Erythroblast (primary cell): ENCODE data around the gene PIAS1.

Experiments used
- DNase-seq, 2 experiments: peaks; one replicate each; lab custom pipeline; 2025; lab: John Stamatoyannopoulos, UW
- GATA1 ChIP-seq: IDR thresholded peaks from 2 replicates; pipeline ENCODE4 v1.6.1; 2011; ENCODE audit warnings: low read depth, mild to moderate bottlenecking, control low read depth, low read length, moderate library complexity
- POLR2A ChIP-seq: IDR thresholded peaks from 2 replicates; pipeline ENCODE4 v1.6.1; 2011; ENCODE audit warnings: mild to moderate bottlenecking, low read length

Gene PIAS1

DNA sequence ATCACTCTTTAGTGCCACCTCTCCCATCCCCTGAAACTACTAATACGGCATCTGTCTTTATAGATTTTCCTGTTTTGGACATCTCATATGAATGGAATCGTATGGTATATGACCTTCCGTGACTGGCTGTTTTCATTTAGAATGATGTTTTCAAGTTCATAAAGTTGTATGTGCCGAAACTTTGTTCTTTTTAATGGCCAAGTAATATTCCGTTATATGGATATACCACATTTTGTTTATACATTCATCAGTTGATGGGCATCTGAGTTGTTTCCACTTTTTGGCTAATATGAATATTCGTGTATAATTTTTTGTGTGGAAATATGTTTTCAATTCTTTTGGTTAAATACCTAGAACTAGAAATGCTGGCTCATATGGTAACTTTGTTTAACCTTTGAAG lies 49.5 kb downstream of the PIAS1 start:
- no peak for DNase-seq
- TF ChIP-seq GATA1: no peak
- no peak for TF ChIP-seq POLR2A

DNA sequence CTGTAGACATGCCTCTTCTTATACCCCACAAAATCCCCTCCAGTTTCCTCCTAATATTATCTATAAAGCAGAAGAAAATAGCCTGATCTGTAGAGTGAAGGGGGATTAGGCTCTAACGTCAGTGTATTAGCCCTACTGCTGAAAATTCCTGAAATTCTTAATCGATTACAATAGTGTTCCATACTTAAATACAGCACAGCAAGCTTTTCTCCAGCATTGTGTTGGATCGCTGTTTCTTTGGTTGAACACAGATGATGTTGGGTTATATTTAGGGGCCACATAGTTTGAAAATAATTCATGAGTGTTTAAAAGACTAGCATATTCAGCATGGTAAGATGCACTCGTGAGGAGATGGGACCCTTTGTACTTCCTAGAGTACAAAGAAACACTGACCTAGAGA lies 52.5 kb downstream of the PIAS1 start:
- no peak for DNase-seq
- TF ChIP-seq POLR2A (no peak), GATA1 (no peak)

DNA sequence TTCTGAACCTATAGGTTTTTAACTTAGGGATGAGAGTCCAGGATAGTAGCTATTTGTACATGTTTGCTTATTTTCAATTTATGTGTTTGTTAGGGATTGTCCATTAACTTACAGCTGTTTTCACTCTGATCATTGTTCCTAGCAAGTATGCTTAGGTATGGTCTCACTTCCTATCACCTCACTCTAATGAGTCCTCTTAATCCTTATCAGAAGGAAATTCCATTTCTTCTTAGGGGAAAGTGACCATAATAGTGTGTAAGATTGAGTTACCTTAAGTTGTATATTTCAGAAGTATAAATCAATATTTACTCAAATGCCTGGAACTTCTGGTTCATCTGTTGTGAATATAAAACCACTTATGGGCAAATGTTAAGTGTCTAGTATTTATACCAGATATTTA lies 53.0 kb downstream of the PIAS1 start:
- DNase-seq: no peak
- TF ChIP-seq POLR2A (no peak), GATA1 (no peak)

DNA sequence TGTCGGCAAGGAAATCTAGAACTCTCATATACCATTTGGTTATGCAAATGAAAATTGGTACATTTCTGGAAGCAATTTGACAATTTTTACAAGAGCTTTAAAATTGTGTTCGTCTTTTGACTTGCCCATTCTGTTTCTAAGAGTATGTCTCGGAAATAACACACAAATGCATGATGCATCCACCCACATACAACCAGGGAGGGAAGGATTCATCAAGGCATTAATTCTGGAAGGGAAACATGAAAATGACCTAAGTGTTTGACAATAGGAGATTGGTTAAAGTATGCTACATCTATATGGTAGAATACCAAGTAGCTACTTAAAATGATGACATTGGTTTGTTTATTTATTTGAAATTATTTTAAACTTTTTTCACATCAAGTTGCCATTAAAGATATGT lies 58.6 kb downstream of the PIAS1 start:
- TF ChIP-seq POLR2A (no peak), GATA1 (no peak)
- no peak for DNase-seq

DNA sequence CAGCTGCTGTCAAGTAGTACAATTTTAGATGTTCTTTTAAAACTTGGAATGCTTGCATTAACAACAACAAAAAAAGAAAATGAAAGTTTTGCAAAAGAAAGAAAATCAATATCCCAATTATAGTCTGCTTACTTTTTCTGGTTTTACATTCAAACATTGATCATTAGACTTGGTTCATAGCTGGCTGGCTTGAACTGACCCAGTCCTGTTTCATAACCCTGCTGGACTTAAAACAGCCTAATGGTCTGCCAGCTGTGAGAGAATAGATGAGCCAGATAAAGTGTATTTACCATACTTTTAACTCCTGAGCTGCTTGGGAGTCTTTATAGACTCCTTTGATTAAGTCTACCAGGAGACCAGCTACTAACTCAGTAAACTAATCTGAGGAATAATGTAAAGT lies 59.2 kb downstream of the PIAS1 start:
- no peak for TF ChIP-seq GATA1
- TF ChIP-seq POLR2A: no peak
- peak; percentile 35 for DNase-seq

DNA sequence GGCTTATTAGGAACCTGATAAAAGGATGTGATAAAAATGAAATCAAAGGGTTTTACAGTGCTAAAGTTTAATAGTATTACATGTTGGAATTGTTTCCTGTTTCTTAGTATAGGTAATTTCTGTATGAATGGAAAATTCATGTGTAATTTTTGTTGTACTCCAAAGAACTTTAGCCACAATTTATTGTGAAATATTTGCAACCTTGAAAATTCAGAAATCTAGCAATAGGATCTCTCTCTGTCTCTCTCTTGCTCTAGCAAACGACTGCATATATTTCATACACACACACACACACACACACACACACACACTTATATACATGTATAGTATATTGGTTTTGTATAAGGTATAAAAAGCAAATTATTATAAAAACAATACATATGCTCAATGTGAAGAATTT lies 59.6 kb downstream of the PIAS1 start:
- peak in 1 of 2 experiments; percentile 32 for DNase-seq
- no peak for TF ChIP-seq POLR2A
- TF ChIP-seq GATA1: no peak

DNA sequence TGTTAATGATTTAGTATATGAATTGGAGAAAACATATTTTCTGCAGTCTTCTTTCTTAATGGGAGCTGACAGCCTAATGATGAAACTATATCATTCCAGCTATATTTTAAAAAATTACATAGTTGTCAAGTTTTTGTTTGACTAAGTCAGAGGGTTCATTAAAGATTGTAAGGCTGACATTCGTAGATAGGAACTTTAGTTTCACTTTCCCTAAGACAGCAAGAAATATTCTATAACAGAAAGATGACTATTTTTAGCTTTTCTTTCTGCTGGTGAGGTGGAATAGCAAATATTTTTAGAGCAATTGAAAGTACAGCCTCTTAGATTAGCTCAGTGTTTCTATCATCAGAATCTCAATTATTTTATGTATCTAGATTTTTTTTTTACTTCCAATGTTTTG lies 60.2 kb downstream of the PIAS1 start:
- DNase-seq: peak; percentile 46 to 59
- TF ChIP-seq GATA1 (no peak), POLR2A (no peak)

DNA sequence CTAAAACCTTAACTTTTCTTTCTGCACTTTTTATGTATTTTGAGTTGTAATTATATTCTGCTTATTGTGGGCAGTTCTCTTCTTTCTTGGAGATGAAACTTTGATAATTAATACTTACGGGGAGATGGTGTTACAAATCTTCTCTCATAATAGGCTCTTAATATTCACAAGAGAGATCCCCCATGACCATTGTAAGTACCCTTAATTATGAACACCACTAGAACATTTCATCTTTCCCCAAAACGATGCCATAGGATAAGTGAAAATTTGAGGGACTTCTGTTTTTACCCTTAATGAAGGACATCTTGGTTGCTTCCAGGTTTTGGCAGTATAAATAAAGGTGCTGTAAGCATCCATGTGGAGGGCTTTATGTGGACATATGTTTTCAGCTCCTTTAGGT lies 60.7 kb downstream of the PIAS1 start:
- TF ChIP-seq GATA1 (no peak), POLR2A (no peak)
- DNase-seq: peak; percentile 8 to 53

DNA sequence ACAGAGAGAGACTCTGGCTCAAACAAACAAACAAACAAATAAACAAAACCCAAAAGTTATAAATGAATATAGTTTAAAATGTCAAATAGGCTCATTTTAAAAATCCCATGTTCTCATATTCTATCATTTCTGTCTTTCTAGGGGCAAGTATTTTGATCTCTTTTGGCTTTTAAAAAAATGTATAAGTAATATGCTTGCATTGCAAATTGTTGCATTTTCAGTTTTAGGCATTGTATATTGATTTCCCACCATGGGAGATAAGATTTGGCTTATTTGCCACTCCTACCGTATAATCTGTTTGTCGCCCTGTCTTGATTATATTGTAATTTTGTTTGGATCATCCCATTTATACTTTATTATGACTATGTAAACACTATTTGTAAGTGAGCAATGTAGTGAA lies 70.6 kb downstream of the PIAS1 start:
- TF ChIP-seq POLR2A: no peak
- TF ChIP-seq GATA1: no peak
- DNase-seq: no peak

DNA sequence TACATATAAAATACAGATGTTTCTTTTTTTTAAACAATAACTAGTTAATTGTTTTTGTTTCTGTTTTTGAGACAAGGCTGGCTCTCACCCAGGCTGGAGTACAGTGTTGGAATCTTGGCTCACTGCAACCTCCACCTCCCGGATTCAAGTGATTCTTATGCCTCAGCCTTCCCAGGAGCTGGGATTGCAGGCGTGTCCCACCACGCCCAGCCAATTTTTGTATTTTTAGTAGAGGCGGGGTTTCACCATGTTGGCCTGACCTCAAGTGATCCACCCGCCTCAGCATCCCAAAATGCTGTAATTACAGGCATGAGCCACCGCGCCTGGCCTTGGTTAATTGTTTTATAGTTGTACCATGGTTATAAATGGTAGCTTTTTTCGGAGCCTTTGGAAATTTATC lies 72.3 kb downstream of the PIAS1 start:
- DNase-seq: no peak
- no peak for TF ChIP-seq POLR2A
- TF ChIP-seq GATA1: no peak

DNA sequence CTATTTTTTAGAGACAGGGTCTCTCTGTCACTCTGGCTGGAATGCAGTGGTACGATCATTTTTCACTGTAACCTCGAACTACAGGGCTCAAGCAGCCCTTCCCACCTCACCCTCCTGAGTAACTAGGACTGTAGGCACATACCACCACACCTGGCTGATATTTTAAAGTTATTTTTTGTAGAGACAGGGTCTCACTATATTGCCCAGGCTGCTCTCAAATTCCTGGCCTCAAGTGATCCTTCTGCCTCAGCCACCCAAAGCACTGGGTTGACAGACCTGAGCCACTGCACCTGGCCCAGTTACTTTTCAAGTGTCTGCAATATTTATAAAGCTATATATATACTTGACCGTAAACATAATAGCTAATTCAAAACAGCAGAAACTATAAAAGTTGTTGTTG lies 75.0 kb downstream of the PIAS1 start:
- no peak for DNase-seq
- no peak for TF ChIP-seq GATA1
- no peak for TF ChIP-seq POLR2A

DNA sequence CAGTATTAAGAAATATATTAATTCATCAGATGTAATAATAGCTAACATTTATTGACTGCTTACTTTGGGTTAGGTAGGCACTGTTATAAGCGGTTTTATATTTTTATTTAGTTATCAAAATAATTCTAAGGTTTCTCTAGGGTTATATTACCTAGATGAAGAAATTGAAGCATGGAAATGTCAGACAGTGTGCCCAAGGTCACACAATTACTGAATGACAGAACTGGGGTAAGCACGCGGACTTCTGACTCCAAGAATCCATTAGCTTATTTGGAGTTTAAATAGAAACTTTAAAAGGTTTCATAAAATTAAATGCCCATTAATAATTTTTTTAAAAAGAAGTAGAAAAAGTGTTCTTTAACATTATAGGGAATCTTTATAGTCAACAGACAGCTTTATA lies 76.7 kb downstream of the PIAS1 start:
- TF ChIP-seq GATA1 (no peak), POLR2A (no peak)
- no peak for DNase-seq

DNA sequence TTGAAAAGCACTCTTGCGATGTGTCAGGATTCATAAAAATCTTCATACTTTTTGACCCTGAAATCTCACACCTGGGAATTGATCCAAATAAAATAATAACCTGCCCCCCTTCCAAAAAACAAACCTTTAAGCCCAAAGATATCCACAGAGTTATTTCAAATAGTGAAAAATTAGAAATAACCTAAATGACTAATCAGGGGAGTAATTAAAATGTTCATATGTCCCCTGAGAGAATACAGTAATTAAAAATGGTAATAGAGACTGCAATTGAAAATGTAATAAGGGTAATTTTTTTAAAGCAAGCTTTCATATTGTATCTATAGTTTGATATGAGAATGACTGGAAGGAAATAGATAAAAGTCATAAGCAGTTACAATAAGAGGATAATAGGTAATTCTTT lies 83.0 kb downstream of the PIAS1 start:
- DNase-seq: no peak
- TF ChIP-seq POLR2A (no peak), GATA1 (no peak)

DNA sequence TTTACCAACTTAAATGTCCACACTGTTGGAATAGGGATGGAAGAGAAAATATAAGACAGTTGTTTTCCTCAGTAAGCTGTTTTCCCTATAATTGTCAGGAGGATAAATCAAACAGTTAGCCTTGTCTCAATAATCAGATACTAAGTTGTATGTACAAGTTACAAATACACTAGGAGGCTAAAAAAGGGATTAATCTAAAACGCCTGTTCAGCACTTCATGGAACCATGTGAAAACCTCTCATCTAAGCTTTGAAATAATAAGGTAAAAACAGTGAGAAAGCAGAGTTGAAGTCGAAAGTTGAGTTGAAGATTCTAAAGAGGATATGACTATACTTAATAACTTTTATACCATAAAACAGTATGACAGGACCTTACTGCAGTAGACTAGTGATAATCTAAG lies 89.0 kb downstream of the PIAS1 start:
- no peak for TF ChIP-seq GATA1
- DNase-seq: no peak

DNA sequence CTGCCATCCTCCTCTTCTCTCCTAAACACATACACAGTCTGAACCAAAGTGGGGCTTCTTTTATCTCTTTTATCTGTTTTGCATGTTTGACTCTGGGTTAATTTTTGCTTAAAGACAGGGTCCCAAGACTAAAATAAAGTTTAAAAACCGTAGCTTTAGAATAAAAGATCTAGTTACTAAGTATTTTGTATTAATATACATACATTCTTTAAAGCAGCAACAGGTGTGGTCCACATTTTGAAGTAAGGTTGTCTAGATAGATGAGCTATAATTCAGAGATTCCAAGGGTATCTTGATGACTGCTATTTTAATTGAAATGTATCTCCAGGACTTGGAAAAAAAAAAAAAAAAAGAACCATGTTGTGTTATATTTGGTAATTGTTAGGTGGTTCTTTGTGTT lies 89.7 kb downstream of the PIAS1 start:
- DNase-seq: no peak
- TF ChIP-seq POLR2A (no peak), GATA1 (no peak)

DNA sequence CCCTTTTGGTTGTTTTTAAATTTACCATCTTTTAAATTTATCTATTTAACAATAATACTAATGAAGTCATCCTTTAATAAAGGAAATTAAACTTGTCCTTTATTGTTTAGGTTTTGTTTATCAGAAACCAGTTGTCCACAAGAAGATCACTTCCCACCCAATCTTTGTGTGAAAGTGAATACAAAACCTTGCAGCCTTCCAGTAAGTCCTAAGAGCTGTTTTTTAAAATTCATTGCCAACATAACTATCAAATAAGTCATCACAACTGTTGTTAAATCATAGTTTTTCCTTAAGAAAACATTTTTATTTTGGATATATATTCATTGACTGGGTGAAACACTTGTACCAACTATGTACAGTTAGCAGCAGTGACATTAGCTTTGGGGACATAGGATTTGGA lies 91.6 kb downstream of the PIAS1 start:
- TF ChIP-seq GATA1: no peak
- no peak for TF ChIP-seq POLR2A
- DNase-seq: no peak
